Measurements from ENCODE around the gene STAC2.
"Not testable (repeated sequence)": the region's sequence is repeated elsewhere in the genome, so short reads cannot be mapped to it uniquely, and the experiment has no call there.

Gene STAC2, protein sequence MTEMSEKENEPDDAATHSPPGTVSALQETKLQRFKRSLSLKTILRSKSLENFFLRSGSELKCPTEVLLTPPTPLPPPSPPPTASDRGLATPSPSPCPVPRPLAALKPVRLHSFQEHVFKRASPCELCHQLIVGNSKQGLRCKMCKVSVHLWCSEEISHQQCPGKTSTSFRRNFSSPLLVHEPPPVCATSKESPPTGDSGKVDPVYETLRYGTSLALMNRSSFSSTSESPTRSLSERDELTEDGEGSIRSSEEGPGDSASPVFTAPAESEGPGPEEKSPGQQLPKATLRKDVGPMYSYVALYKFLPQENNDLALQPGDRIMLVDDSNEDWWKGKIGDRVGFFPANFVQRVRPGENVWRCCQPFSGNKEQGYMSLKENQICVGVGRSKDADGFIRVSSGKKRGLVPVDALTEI

DNA sequence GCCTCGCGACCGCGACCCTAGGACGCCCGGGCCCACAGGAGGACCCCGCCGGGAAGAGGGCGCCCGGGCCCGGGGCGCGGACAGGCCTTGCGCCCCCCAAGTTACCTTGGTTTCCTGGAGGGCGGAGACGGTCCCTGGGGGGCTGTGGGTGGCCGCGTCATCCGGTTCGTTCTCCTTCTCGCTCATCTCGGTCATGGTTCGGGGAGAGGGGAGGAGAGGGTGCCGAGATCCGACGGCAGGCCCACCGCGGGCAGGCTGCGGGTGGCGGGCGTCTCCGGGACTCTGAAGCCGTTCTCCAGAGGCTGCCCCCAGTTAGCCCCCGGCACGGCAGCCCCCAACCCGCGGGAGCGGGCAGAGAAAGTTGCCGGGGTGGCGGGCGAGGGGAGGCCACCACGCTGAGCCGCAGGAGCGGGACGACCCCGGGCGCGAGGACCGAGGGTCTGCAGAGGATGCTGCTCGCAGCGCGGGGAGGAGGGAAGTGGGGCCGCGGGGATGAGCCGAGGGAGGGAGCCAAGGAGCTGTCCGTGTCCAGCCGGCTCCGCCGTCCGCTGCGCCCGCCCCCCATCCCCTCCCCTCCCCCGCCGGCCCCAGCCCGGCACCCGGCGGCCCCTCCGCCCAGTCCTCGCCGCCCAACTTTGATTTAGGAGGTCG lies at the start of gene STAC2:
TSS of gene STAC2 (minus strand) at position 638 of the 651 bp plus-strand sequence. CDS start at position 195, 443 bp downstream.
- DNase-seq (ENCODE audit: low read depth in 2 of 2, low spot score in 1 of 2): no peak

DNA sequence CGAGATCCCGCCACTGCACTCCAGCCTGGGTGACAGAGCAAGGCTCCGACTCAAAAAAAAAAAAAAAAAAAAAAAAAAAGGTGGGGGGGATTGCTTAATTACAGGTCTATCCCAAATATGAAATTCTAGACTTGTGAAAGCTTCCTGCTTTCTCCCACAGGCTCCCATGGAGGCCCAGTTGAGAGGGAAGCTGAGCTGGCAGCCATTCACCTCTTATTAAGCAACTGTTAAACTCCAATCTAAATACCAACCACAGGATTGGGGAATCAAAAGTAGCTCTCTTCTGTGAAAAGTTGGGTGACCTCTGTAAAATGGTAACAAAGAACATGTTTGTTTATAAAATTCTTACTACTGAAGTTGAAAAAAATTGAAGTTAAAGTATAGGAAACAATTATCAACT lies 45.8 kb upstream of the STAC2 start:
- DNase-seq (ENCODE audit: low read depth in 2 of 2, low spot score in 1 of 2): no peak

DNA sequence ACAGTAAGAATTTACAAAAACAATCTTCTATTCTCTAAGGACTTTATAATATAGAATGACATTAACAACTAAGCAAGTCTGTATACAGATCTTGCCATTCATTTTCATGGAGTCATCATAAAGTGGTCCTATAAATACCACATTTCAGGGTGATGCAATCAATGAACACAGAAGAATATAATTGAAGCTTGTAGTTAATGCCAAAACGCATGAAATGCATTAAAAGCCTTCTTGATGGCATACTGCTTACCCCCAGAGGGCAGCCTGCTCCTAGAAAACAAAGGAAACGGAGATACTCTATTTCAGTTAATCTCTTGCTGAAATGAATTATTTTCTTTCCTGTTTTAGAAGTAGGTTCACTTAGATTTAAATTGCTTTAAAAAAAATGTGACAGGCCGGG lies 45.2 kb upstream of the STAC2 start:
- DNase-seq (ENCODE audit: low read depth in 2 of 2, low spot score in 1 of 2): no peak

DNA sequence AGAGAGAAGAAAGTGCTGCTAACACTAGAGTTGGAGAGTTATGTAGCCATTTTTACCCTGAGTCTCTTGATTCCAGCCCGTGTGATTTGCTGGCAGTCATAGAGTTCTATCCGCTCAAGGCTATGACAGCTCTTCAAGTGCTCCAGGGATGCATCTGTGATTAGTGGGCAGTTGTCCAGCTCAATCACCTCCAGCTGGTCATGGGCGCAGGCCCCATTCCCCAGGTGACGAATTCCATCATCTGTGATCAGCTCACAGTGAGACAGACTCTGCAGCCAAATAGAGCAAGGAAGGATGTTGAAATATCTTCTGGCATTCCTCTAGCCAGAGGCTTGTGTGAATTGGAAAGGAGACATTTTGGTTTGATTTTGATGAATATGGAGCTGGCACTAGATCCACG lies 38.4 kb upstream of the STAC2 start:
- DNase-seq (ENCODE audit: low read depth in 2 of 2, low spot score in 1 of 2): no peak

DNA sequence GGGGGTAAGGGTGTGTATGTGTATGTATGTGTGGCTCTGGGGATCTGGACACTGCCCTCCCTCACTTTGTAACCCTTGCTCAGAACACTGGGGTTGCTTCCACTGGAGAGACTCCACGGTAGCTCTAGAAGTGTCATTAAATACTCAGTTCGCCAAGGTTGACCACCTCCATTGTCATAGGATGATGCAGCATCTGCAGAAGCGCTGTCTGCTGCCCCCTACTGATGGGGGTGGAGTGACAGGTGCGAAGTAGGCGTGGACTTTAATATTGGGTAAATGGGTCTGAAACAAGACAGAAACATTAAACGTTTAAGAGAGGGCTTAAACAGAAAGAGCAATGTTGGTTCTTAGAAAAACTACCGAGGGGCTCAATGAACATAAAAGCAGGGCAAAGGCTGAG lies 35.5 kb upstream of the STAC2 start:
- DNase-seq (ENCODE audit: low read depth in 2 of 2, low spot score in 1 of 2): no peak

DNA sequence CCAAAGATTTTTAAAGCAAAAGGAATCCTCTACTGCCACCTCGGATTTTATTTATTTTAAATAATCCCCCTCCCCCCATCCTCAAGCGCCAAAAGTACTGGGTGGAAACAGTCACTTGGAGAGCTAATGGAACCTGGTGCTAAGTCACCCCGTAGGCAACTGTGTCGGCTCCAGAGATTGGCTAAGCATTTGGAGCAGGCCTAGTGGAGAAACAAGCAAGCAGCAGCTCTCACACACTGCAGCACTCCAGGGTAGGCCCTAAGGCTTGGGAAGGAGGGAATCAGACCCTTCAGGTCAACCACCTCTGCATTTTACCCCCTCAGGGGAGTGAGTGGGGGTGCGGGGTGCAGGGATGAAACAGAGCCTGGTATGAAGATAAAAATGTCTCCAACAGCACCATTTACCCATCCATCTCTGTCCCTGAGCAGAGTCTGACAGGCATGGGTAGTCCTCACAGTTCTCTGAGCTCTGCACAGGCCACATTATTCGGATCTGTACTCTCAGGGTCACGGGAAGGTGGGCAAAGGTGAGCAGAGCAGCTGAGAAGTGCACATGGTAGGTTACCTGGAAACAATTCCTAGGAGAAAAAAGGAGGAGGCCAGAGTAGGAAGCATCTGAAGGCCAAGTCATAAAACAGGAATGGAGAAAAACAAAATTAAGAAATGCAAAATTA lies 27.2 kb upstream of the STAC2 start:
- DNase-seq (ENCODE audit: low read depth in 2 of 2, low spot score in 1 of 2): no peak

DNA sequence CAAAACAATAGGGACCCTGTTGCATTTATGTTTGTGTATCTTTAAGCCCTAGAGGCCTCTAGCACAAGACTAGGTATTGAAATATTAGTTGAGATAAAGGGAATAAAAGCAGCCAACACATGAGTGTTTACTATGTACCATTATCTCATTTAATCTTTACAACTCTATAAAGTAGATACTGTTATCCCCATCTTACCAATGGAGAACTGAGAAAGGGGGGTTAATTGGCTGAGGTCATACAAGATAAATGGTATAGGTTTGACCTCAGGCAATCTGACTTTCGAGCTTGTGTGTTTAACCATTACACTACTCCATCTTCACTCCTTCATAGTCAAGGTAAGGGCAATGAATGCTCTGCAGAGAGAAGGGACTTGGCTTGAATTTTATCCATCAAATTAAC lies 26.3 kb upstream of the STAC2 start:
- DNase-seq (ENCODE audit: low read depth in 2 of 2, low spot score in 1 of 2): no peak

DNA sequence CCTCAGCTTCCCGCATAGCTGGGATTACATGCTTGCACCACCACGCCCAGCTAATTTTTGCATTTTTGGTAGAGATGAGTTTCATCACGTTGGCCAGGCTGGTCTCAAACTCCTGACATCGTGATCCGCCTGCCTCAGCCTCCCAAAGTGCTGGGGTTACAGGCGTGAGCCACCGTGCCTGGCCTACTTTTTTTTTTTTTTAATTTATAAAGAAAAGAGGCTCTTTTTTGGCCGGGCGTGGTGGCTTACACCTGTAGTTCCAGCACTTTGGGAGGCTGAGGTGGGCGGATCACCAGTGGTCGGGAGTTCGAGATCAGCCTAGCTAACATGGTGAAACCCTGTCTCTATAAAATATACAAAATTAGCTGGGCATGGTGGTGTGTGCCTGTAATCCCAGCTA lies 24.3 kb upstream of the STAC2 start:
- not testable (repeated sequence) for DNase-seq (ENCODE audit: low read depth in 2 of 2, low spot score in 1 of 2)

DNA sequence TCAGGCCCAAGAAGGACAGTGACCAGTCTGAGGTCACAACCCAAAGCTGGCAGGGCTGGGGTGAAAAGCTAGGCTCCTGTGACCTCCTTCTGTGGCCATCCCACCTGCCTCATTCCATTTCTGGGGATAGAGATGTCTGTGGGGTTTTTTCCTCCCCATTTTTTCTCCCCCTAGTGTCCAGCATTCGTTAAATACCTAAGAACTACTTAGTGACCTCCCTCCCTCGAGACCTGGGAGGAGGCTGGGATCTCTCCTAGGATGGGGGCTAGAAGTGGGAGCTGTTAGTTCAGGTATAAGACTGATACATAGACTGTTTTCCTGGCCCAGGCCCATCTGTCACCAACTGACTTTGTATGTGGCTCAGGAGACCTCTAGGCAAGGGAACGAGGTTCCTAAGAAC lies 20.5 kb upstream of the STAC2 start:
- DNase-seq (ENCODE audit: low read depth in 2 of 2, low spot score in 1 of 2): no peak

DNA sequence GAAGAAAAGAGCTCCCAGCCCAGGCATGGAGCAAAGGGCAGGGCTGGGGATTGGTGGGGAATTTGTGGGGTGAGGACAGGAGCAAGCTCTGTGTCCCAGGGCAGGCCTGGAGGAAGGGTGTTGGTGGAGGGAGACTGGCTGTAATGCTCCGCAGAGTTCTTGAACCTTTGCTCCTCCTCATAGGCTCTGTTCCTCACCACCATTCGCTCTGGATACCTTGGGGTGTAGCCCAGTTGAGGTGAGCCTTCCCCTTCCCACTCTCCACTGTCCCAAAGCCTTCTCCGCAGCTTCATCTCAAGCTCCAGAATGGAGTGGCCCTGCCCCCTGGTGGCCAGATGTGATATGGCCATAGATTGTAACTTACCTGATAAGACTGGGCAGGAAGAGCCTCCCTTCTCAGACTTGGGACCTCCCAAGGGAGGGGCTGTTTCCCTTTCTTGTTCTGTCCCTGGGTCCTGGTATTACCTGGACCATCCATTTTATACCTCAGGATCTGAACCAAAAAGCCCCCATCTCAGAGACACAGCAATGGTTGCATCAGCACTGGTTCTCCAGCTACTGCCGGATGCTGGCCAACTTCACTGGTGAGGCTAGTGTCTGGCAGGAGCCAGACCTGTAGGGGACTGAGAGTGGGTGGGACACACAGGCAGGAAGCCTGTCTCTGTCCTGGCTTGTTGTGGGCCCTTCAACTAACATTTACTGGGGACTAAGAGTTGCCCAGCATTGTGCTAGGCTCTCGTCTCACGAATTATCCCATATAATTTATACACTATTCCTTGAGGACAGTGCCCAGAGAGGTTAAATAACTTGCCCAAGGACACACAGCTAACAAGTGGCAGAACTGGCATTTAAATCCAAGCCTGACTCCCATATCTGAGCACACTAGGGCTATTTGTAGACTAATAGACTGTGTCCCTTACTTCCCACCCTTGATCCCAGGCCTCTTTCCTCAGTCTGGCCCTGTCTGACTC lies 19.1 kb upstream of the STAC2 start:
- DNase-seq (ENCODE audit: low read depth in 2 of 2, low spot score in 1 of 2): peak; percentile 67 to 91

DNA sequence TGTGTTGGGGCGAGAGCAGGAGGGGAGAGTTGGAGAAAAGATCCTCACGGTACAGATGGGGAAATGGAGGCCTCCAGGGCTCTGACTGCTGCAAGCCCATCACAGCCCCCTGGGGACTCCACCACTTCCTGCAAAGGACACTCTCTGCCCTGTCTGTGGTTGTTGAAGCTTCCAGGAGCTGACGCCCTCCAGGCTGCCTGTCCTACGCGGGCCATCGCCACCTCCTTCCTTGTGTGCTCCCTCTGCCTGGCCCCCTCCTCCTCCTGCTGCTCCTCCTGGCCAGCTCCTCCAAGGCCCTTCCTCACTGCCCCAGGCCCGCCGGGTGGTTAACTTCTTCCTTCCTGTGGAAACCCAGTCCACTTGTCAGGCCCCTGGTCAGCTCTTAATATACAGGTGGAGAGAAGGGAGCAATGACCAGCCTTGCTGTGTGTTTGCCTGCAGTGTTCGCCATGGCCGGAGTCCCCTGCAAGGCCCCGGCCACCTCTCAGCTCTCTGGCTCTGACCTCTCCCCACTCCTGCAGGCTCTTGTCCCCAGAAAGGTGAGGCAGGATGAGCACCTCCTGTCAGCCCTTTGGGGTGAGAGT lies 18.4 kb upstream of the STAC2 start:
- no peak for DNase-seq (ENCODE audit: low read depth in 2 of 2, low spot score in 1 of 2)

DNA sequence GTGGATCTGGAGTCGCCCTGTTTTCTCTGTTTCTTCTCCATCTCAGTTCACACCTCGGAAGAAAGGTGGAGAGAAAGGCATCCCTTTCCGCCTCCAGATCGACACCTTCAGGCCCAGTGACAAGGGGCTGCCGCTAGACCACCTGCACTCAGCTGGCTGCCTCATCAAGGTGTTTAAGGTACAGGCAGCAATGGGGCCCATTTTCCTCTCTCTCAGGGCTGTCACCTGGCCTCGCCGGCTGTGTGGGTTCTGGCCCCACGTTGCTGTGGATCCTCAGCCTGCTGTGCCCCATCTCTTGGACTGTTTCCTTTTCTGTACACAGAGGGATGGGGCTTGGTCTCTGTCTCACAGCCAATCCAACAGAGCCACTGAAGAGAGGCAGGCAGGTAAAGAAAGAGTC lies 17.4 kb upstream of the STAC2 start:
- no peak for DNase-seq (ENCODE audit: low read depth in 2 of 2, low spot score in 1 of 2)

DNA sequence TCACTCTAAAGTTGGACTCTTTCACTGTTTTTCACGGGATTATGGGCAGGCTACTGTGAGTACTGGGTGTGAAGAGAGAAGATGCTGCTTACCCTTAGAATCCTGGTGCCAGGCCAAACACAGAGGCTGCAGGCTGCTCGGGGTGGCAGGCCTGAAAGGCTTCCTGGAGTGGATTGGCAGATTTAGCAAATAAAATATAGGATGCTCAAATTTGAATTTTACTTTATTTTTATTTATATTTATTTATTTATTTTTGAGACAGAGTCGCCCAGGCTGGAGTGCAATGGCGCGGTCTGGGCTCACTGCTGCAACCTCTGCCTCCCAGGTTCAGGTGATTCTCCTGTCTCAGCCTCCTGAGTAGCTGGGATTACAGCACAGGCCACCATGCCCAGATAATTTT lies 14.9 kb upstream of the STAC2 start:
- no peak for DNase-seq (ENCODE audit: low read depth in 2 of 2, low spot score in 1 of 2)

DNA sequence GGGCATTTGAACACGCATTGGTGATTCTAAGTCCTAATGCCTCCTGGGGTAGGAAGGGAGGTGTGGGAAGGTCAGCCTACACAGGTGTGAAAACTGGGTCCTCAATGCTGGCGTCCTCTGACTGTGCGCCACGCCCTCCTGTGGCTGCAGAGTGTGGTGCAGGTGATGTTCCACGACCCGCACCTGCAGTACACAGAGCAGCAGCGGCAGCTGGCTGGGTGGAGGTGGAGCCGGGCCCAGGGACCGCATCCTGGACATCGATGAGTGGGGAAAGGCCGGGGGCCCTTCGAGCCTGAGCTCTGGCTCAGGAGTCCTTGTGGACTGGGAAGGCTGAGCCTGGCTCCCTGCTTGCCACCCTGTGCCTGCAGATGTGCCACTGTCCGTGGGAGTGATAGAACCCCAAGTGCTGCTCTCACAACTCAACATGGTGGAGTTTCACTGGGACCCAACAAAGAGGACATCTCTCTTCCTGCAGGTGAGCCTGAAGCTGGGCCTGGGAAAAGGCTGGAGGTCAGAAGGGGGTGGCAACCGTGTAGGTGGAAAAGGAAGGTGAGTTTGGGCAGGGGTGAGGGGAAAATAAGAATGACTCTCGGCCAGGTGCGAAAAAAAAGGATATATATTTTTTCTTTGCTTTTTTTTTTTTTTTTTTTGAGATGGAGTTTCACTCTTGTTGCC lies 14.0 kb upstream of the STAC2 start:
- DNase-seq (ENCODE audit: low read depth in 2 of 2, low spot score in 1 of 2): peak in 1 of 2 donors; percentile 32

DNA sequence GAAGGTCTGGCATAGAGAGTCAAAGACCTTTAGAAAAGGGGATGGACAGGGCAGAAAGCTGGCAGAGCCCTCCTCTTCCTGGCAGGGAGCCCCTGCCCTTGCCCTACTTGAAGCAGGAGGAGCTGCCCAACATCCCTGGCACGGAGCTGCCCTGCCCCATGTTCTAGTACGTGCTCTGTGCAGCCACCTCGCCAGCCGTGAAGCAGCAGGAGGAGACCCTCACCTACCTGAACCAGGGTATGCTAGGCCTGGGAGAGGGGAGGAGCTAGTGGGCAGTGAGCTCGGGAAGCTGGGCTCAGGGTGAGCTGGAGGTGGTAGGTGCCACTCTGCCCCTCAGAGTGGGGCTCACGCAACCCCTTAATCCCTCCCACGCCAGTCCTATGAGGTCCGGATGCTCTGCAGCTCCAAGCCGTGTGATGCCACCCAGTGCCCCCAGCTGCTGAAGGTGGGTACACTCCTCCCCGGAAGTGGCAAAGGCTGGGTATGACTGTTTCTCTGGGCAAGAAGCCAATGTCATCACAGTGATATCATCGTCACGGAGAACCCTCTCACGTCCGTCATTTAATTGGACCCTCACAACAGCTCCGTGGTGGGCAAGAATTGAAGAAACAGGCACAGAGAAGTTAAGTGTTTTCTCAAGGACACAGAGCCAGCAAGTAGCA lies 12.7 kb upstream of the STAC2 start:
- DNase-seq (ENCODE audit: low read depth in 2 of 2, low spot score in 1 of 2): peak; percentile 54 to 71

DNA sequence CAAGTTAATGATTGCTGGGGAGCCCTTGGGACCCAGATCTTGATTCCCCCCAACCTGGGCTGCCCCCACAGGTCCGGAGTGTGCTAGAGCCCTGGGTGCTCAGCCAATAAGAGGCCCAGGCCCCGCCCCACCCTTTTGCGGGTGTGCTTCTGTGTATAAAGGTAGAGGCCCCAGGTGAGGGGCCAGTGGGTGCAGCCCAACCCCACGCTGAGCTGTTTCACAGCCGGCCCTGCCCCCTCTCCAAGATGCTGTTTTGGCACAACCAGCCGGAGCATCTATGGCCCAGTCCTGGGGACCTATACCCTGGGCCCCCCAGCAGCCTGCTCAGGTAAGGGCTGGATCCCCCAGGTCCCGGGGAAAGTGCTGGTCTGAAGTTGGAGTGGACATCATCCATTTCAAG lies 11.8 kb upstream of the STAC2 start:
- DNase-seq (ENCODE audit: low read depth in 2 of 2, low spot score in 1 of 2): no peak

DNA sequence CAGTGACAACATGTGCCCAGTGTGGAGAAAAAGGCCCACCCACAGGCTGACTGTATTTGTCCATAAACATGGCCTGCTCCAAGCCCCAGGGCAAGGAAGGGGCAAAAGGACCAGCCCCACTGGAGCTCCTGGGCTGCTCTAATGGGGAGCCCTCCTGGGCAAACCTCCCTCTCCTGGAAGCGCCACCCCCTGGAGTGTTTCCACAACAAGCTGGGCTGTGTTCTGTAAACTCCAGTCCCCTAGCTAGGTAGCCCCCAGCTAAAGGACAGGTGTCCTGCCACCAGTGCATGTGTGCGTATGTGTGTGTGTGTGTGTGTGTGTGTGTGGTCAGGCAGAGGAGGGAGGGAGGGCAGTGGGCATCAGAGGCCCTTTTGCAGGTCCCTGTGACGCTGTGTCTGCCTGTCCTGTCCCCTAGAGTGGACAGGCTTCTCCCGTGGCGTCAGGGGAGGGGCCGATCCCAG lies 11.3 kb upstream of the STAC2 start:
- DNase-seq (ENCODE audit: low read depth in 2 of 2, low spot score in 1 of 2): no peak

DNA sequence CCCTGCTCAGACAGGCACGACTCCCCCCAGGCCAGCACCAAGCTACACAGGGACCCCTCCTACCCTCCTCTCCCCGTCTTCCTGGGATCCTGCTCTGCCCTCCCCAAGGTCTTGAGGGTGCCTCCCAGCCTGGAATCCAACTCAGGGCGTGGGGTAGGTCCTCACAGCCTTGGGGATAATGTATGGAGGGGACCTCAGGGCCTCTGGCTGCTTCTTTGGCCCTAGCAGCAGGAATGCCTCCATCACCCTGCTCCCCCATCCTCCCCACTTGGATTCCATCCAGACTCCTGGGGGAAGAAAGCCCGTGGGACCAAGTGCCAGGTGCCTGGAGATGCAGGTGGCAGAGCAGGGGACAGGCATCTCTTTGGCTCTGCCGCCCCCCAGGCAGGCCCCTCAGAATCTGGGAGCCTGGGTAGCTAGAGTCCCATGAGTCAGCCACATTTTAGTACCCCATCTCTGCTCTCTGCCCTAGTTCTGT lies 10.7 kb upstream of the STAC2 start:
- DNase-seq (ENCODE audit: low read depth in 2 of 2, low spot score in 1 of 2): no peak
